IMR-90 (cell line): ENCODE measurements around the gene OR5A1. TPM values are rescaled to one million over a fixed set of nuclear protein-coding genes. Genes with fewer than 3 reads are reported as not detected.

Source experiments
- ATAC-seq: fragments of 200-7000 bp; cut with Tn5 transposase; 2 replicates; pipeline ENCODE4 v1.9.1; 2020; ENCODE audit warnings: low read depth, mild to moderate bottlenecking, moderate library complexity
- BruUV-seq: library from RNA; stranded (reverse); fragments of 400-500 nt; replicated peaks from 2 replicates; lab custom pipeline; 2021; lab: Mats Ljungman, UMichigan
- CTCF ChIA-PET: fragments of 300-600 bp; formaldehyde crosslinking; extraction: SDS; loops from one replicate; lab custom pipeline; 2021; ENCODE audit warnings: antibody characterized with exemption; lab: Yijun Ruan, JAX
- POLR2A ChIA-PET: fragments of 300-600 bp; sonication (Branson Sonifier 250); formaldehyde crosslinking; loops from one replicate; lab custom pipeline; 2022; ENCODE audit warnings: antibody characterized with exemption; ENCODE audit not compliant: unreplicated experiment; lab: Charles Lee
- DNase-seq: peaks from one replicate; pipeline ENCODE4 v3.0.0; 2013
- H2AFZ ChIP-seq: replicated peaks from 2 replicates; pipeline ENCODE3; 2013; ENCODE audit warnings: low read length, mild to moderate bottlenecking; ENCODE audit not compliant: poor library complexity
- H2AK5ac ChIP-seq: 2 replicates; pipeline ENCODE4 v1.6.1; 2013; ENCODE audit warnings: low read depth, low read length, inconsistent platforms
- H2AK9ac ChIP-seq: replicated peaks from 2 replicates; pipeline ENCODE3; 2013; ENCODE audit warnings: mild to moderate bottlenecking, low read depth, low read length, moderate library complexity; ENCODE audit not compliant: poor library complexity
- H2BK120ac ChIP-seq: 2 replicates; pipeline ENCODE4 v1.6.1; 2013; ENCODE audit warnings: low read depth, low read length, inconsistent platforms
- H2BK15ac ChIP-seq: 3 replicates; pipeline ENCODE4 v1.6.1; 2013; ENCODE audit warnings: low read depth, low read length, inconsistent platforms
- H2BK20ac ChIP-seq: 2 replicates; pipeline ENCODE4 v1.6.1; 2013; ENCODE audit warnings: low read depth, mild to moderate bottlenecking, inconsistent platforms, low read length, moderate library complexity
- H2BK5ac ChIP-seq: 2 replicates; pipeline ENCODE4 v1.6.1; 2013; ENCODE audit warnings: mild to moderate bottlenecking, low read depth, low read length, inconsistent platforms; ENCODE audit not compliant: poor library complexity, severe bottlenecking
- H3K14ac ChIP-seq: replicated peaks from 2 replicates; pipeline ENCODE4 v1.6.1; 2013; ENCODE audit warnings: low read depth, low read length, inconsistent platforms
- H3K18ac ChIP-seq: 2 replicates; pipeline ENCODE4 v1.6.1; 2013; ENCODE audit warnings: low read depth, low read length, control low read depth
- H3K23ac ChIP-seq: 2 replicates; pipeline ENCODE4 v1.6.1; 2013; ENCODE audit warnings: low read depth, low read length, inconsistent platforms
- H3K27ac ChIP-seq: 2 replicates; pipeline ENCODE4 v1.5.1; 2013; ENCODE audit warnings: mild to moderate bottlenecking, control low read depth, low read length; ENCODE audit not compliant: insufficient read depth
- H3K27me3 ChIP-seq: 2 replicates; pipeline ENCODE4 v1.6.1; 2013; ENCODE audit warnings: low read length; ENCODE audit not compliant: control insufficient read depth, insufficient read depth
- H3K36me3 ChIP-seq: 2 replicates; pipeline ENCODE4 v1.6.1; 2013; ENCODE audit warnings: low read length, mixed read lengths; ENCODE audit not compliant: control insufficient read depth, insufficient read depth
- H3K4ac ChIP-seq: 2 replicates; pipeline ENCODE4 v1.6.1; 2013; ENCODE audit warnings: low read depth, low read length, inconsistent platforms
- H3K4me1 ChIP-seq: 2 replicates; pipeline ENCODE4 v1.6.1; 2013; ENCODE audit warnings: low read length, mixed read lengths; ENCODE audit not compliant: control insufficient read depth, insufficient read depth
- H3K4me2 ChIP-seq: 2 replicates; pipeline ENCODE4 v1.6.1; 2013; ENCODE audit warnings: low read depth, mild to moderate bottlenecking, control low read depth, low read length, moderate library complexity
- H3K4me3 ChIP-seq: 2 replicates; pipeline ENCODE4 v1.5.1; 2013; ENCODE audit warnings: low read depth, mild to moderate bottlenecking, control low read depth, low read length, moderate library complexity; ENCODE audit not compliant: insufficient read depth
- H3K56ac ChIP-seq: 2 replicates; pipeline ENCODE4 v1.6.1; 2013; ENCODE audit warnings: low read length, inconsistent platforms; ENCODE audit not compliant: insufficient read depth; ENCODE audit errors: extremely low read depth
- H3K79me1 ChIP-seq, 2 experiments: 2 replicates each; pipeline ENCODE4 v1.6.1; 2013; ENCODE audit warnings: low read length in 2 of 2, inconsistent platforms in 1 of 2, low read depth in 1 of 2
- H3K9ac ChIP-seq: 2 replicates; pipeline ENCODE4 v1.6.1; 2013; ENCODE audit warnings: low read depth, low read length, control low read depth
- H3K9me1 ChIP-seq: 2 replicates; pipeline ENCODE4 v1.6.1; 2013; ENCODE audit warnings: low read length, inconsistent platforms; ENCODE audit not compliant: insufficient read depth
- H3K9me3 ChIP-seq: 2 replicates; pipeline ENCODE4 v1.6.1; 2013; ENCODE audit warnings: low read length; ENCODE audit not compliant: control insufficient read depth, insufficient read depth
- H4K20me1 ChIP-seq: 2 replicates; pipeline ENCODE4 v1.6.1; 2013; ENCODE audit warnings: low read length, inconsistent platforms; ENCODE audit not compliant: insufficient read depth
- H4K5ac ChIP-seq: 2 replicates; pipeline ENCODE4 v1.6.1; 2013; ENCODE audit warnings: mild to moderate bottlenecking, low read depth, low read length, control low read depth
- H4K8ac ChIP-seq, 2 experiments: 2 replicates each; pipeline ENCODE4 v1.6.1; 2013; ENCODE audit warnings: low read depth in 2 of 2, low read length in 2 of 2, control low read depth in 1 of 2, inconsistent platforms in 1 of 2
- H4K91ac ChIP-seq: 2 replicates; pipeline ENCODE4 v1.6.1; 2013; ENCODE audit warnings: low read depth, low read length, inconsistent platforms; ENCODE audit not compliant: insufficient read depth
- BHLHE40 ChIP-seq: fragments of 150-350 bp; IDR thresholded peaks from 2 replicates; pipeline ENCODE4 v1.6.1; 2016; ENCODE audit warnings: mild to moderate bottlenecking, low read depth, low read length
- CEBPB ChIP-seq: IDR thresholded peaks from 2 replicates; pipeline ENCODE4 v1.6.1; 2012; ENCODE audit warnings: low read depth, low read length, improper control_type of control experiment
- CHD1 ChIP-seq: IDR thresholded peaks from 2 replicates; pipeline ENCODE4 v1.6.1; 2012; ENCODE audit warnings: low read depth, low read length, improper control_type of control experiment
- CTCF ChIP-seq: conservative IDR thresholded peaks from 2 replicates; pipeline ENCODE4 v1.5.1; 2012; ENCODE audit warnings: mild to moderate bottlenecking, low read depth, low read length, improper control_type of control experiment
- ELK1 ChIP-seq: fragments of 150-350 bp; IDR thresholded peaks from 2 replicates; pipeline ENCODE4 v1.6.1; 2016; ENCODE audit warnings: low read depth, mild to moderate bottlenecking, low read length, moderate library complexity, borderline replicate concordance
- FOS ChIP-seq: fragments of 150-350 bp; IDR thresholded peaks from 2 replicates; pipeline ENCODE4 v1.6.1; 2016; ENCODE audit warnings: low read depth, low read length
- MAFK ChIP-seq: IDR thresholded peaks from 2 replicates; pipeline ENCODE4 v1.6.1; 2012; ENCODE audit warnings: low read depth, low read length, improper control_type of control experiment
- MAZ ChIP-seq: IDR thresholded peaks from 2 replicates; pipeline ENCODE4 v1.6.1; 2012; ENCODE audit warnings: low read depth, mild to moderate bottlenecking, low read length, improper control_type of control experiment, moderate library complexity, borderline replicate concordance
- MXI1 ChIP-seq: IDR thresholded peaks from 2 replicates; pipeline ENCODE4 v1.6.1; 2012; ENCODE audit warnings: low read depth, mild to moderate bottlenecking, low read length, moderate library complexity, borderline replicate concordance
- NFE2L2 ChIP-seq: fragments of 150-350 bp; IDR thresholded peaks from 2 replicates; pipeline ENCODE4 v1.6.1; 2016; ENCODE audit warnings: low read depth, mild to moderate bottlenecking, low read length
- POLR2A ChIP-seq: IDR thresholded peaks from 2 replicates; pipeline ENCODE4 v1.6.1; 2012; ENCODE audit warnings: mild to moderate bottlenecking, low read depth, low read length
- RAD21 ChIP-seq: IDR thresholded peaks from 2 replicates; pipeline ENCODE4 v1.6.1; 2012; ENCODE audit warnings: low read length, improper control_type of control experiment
- RCOR1 ChIP-seq: IDR thresholded peaks from 2 replicates; pipeline ENCODE4 v1.6.1; 2012; ENCODE audit warnings: mild to moderate bottlenecking, low read length, improper control_type of control experiment; ENCODE audit not compliant: insufficient replicate concordance
- RFX5 ChIP-seq: IDR thresholded peaks from 2 replicates; pipeline ENCODE4 v1.8.0; 2012; ENCODE audit warnings: low read depth, mild to moderate bottlenecking, low read length, moderate library complexity
- USF2 ChIP-seq: fragments of 150-350 bp; IDR thresholded peaks from 2 replicates; pipeline ENCODE4 v1.6.1; 2017; ENCODE audit warnings: mild to moderate bottlenecking, antibody characterized with exemption, low read length, low read depth
- WGBS, 2 experiments: methylation state at CpG; one replicate each; pipeline versions ENCODE4 v1.1.5 to v1.1.7; 2013; ENCODE audit warnings: missing lambda C conversion rate in 2 of 2; ENCODE audit not compliant: insufficient read length in 1 of 2; ENCODE audit errors: extremely low coverage in 2 of 2; 5-methylcytosine and 5-hydroxymethylcytosine counted together
- dilution Hi-C: fragments of 300-500 bp; cut with HindIII; formaldehyde crosslinking; loops from one replicate; pipeline ENCODE4 v1.14.3; 2018; ENCODE audit warnings: low sequenced_read_pairs; ENCODE audit not compliant: unreplicated experiment
- in situ Hi-C: fragments of 300-500 bp; cut with MboI; formaldehyde crosslinking; loops from 3 replicates; pipeline ENCODE4 v1.14.3; 2019; ENCODE audit warnings: low sequenced_read_pairs, inconsistent platforms, mixed read lengths
- intact Hi-C: fragments of 100-400 bp; cut with micrococcal nuclease; formaldehyde crosslinking; loops from 2 replicates; pipeline ENCODE4 v1.10.0; 2022
- polyA plus RNA-seq, 3 experiments: library from polyadenylated mRNA; depleted of rRNA; stranded (reverse); fragments of >200 nt; gene quantifications; 2 replicates each; pipeline ENCODE4 v1.2.3, GENCODE V29; 2012; ENCODE audit warnings: low replicate concordance in 1 of 3
- total RNA-seq: library from RNA; depleted of rRNA; stranded (reverse); fragments of >200 nt; gene quantifications from 2 replicates; pipeline ENCODE4 v1.2.3, GENCODE V29; 2012

The OR5A1 gene
- total and polyA plus RNA-seq, 2 of the 4 experiments (the other 2 are of a cell fraction) = not detected

- no peak overlapping the region for H3K56ac ChIP-seq
- no peak overlapping the region for H3K4me3 ChIP-seq
- no peak overlapping the region for H3K23ac ChIP-seq
- CTCF ChIA-PET = interaction anchor here (0.9 kb wide), 1 partner anchor 10 kb away, joined by 3 read pairs; no protein-coding TSS in a partner anchor
- intact Hi-C loops (no loop called here), in situ Hi-C loops (no loop called here), dilution Hi-C loops (no loop called here)
- no peak overlapping the region for H2AK5ac ChIP-seq
- no peak for DNase-seq
- H2BK15ac ChIP-seq = no peak overlapping the region
- no peak overlapping the region for H2AK9ac ChIP-seq
- no peak overlapping the region for H2BK20ac ChIP-seq
- no peaks in the 10 kb centered on the region for H3K4me1 ChIP-seq
- H3K36me3 ChIP-seq = no peaks in the 10 kb centered on the region
- H3K9ac ChIP-seq = no peak overlapping the region
- H3K9me1 ChIP-seq = no peaks in the 10 kb centered on the region
- H3K14ac ChIP-seq = no peak overlapping the region
- H4K20me1 ChIP-seq = no peaks in the 10 kb centered on the region
- H3K79me1 ChIP-seq = no peaks in the 10 kb centered on the region
- H4K91ac ChIP-seq = no peak overlapping the region
- no peak overlapping the region for H3K18ac ChIP-seq
- WGBS, 2 experiments = 0% methylated on average over 1 of the region's 3 CpGs; no CpG with 5 or more reads in 1 of the 2 experiments
- H3K27me3 ChIP-seq = no peaks in the 10 kb centered on the region
- no peak overlapping the region for H4K8ac ChIP-seq
- no peak overlapping the region for H3K4ac ChIP-seq
- H3K27ac ChIP-seq = no peak overlapping the region
- no peak overlapping the region for H2BK5ac ChIP-seq
- POLR2A ChIA-PET = no interaction called here
- H4K5ac ChIP-seq = no peak overlapping the region
- ATAC-seq = no peak
- BruUV-seq = no TSS peak
- no peak overlapping the region for H2BK120ac ChIP-seq
- H3K9me3 ChIP-seq = no peaks in the 10 kb centered on the region
- H2AFZ ChIP-seq = no peak overlapping the region
- H3K4me2 ChIP-seq = no peak overlapping the region
- TF ChIP-seq POLR2A (no peak), ELK1 (no peak), CHD1 (no peak), CEBPB (no peak), FOS (no peak), RAD21 (no peak), NFE2L2 (no peak), CTCF (no peak), MAZ (no peak), RCOR1 (no peak), USF2 (no peak), MAFK (no peak), RFX5 (no peak), BHLHE40 (no peak), MXI1 (no peak)
These were observed 35.6 kb upstream of the OR5A1 start for GRCh38 chr11:59400461-59401261.
